ENCODE measurements around the gene PURA.

PURA gene

GRCh38 chr5:140094889-140095288, 19.0 kb upstream of the PURA start:
- Histone ChIP-seq H3K36me3 (ENCODE audit: control insufficient read depth in 1 of 2, insufficient read depth in 2 of 2, low read length in 2 of 2) (no peaks in the 10 kb centered on the region), H2BK5ac (ENCODE audit: low read depth, low read length, poor library complexity) (no peak overlapping the region), H2AK5ac (ENCODE audit: low read length) (no peak overlapping the region), H2BK120ac (ENCODE audit: insufficient read depth, low read length, poor library complexity) (no peak overlapping the region), H3K4me3 (ENCODE audit: low read depth, low read length) (no peak overlapping the region), H3K9me3 (ENCODE audit: insufficient read depth, low read depth, low read length) (no peaks in the 10 kb centered on the region), H3K79me2 (ENCODE audit: control insufficient read depth, insufficient read depth, low read length, poor library complexity) (no peaks in the 10 kb centered on the region), H4K91ac (ENCODE audit: low read depth, low read length) (no peak overlapping the region), H3K14ac (ENCODE audit: low read length) (no peak overlapping the region), H3K4ac (ENCODE audit: low read depth, low read length) (no peak overlapping the region), H2BK12ac (ENCODE audit: low read length) (no peak overlapping the region), H3K4me2 (ENCODE audit: low read length) (no peak overlapping the region), H3K18ac (ENCODE audit: low read length) (no peak overlapping the region), H3K4me1 (ENCODE audit: control insufficient read depth in 1 of 2, insufficient read depth in 2 of 2, low read length in 2 of 2) (no peaks in the 10 kb centered on the region), H3K27me3 (ENCODE audit: insufficient read depth, low read length) (peaks cover 2% of the 10 kb centered on the region), H4K12ac (ENCODE audit: low read depth, low read length) (no peak overlapping the region), H4K8ac (ENCODE audit: low read depth, low read length) (no peak overlapping the region), H3K23ac (ENCODE audit: low read length) (no peak overlapping the region), H3K9ac (ENCODE audit: low read length) (no peak overlapping the region), H3K27ac (ENCODE audit: low read depth, low read length) (no peak overlapping the region), H3K79me1 (ENCODE audit: low read length) (no peaks in the 10 kb centered on the region), H2AFZ (ENCODE audit: insufficient read depth, low read length, poor library complexity) (no peak overlapping the region)
- DNase-seq: no peak

- no peak overlapping the region for H3K4me2 ChIP-seq (ENCODE audit: low read length)
- no peak overlapping the region for H3K18ac ChIP-seq (ENCODE audit: low read length)
- H2AFZ ChIP-seq (ENCODE audit: insufficient read depth, low read length, poor library complexity): no peak overlapping the region
- H3K23ac ChIP-seq (ENCODE audit: low read length): no peak overlapping the region
- no peak overlapping the region for H4K12ac ChIP-seq (ENCODE audit: low read depth, low read length)
- peaks cover 6% of the 10 kb centered on the region for H3K27me3 ChIP-seq (ENCODE audit: insufficient read depth, low read length)
- no peak overlapping the region for H3K4ac ChIP-seq (ENCODE audit: low read depth, low read length)
- no peak overlapping the region for H2BK5ac ChIP-seq (ENCODE audit: low read depth, low read length, poor library complexity)
- WGBS (ENCODE audit: extremely low coverage, insufficient coverage, insufficient read length): no CpG with 5 or more reads among the region's 1 CpG
- no peaks in the 10 kb centered on the region for H3K9me3 ChIP-seq (ENCODE audit: insufficient read depth, low read depth, low read length)
- no peak overlapping the region for H2AK5ac ChIP-seq (ENCODE audit: low read length)
- H4K8ac ChIP-seq (ENCODE audit: low read depth, low read length): no peak overlapping the region
- H2BK12ac ChIP-seq (ENCODE audit: low read length): no peak overlapping the region
- H3K27ac ChIP-seq (ENCODE audit: low read depth, low read length): no peak overlapping the region
- H3K4me1 ChIP-seq (ENCODE audit: control insufficient read depth in 1 of 2, insufficient read depth in 2 of 2, low read length in 2 of 2): no peaks in the 10 kb centered on the region
- H4K91ac ChIP-seq (ENCODE audit: low read depth, low read length): no peak overlapping the region
- no peak overlapping the region for H3K4me3 ChIP-seq (ENCODE audit: low read depth, low read length)
- no peak overlapping the region for H2BK120ac ChIP-seq (ENCODE audit: insufficient read depth, low read length, poor library complexity)
- no peak overlapping the region for H3K9ac ChIP-seq (ENCODE audit: low read length)
- no peak overlapping the region for H3K14ac ChIP-seq (ENCODE audit: low read length)
- no peaks in the 10 kb centered on the region for H3K79me1 ChIP-seq (ENCODE audit: low read length)
- no peaks in the 10 kb centered on the region for H3K36me3 ChIP-seq (ENCODE audit: control insufficient read depth in 1 of 2, insufficient read depth in 2 of 2, low read length in 2 of 2)
- DNase-seq: no peak
- H3K79me2 ChIP-seq (ENCODE audit: control insufficient read depth, insufficient read depth, low read length, poor library complexity): no peaks in the 10 kb centered on the region
Measured at GRCh38 chr5:140101179-140101578, 12.7 kb upstream of the PURA start.

DNA sequence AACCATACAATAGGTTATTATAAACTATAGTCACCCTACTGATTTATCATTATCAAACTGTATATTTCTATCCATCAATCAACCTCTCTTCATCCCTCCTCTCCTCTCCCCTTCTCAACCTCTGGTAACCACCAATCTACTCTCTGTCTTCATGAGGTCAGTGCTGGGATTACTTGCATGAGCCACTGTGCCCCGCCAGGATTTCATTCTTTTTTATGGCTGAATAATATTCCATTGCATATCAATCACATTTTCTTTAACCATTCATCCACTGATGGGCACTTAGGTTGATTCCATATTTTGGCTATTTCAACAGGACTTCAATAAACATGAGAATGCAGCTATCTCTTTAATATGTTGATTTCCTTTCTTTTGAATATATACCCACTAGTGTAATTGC, 10.8 kb upstream of the PURA start:
- no peak overlapping the region for H2AFZ ChIP-seq (ENCODE audit: insufficient read depth, low read length, poor library complexity)
- no peak overlapping the region for H4K91ac ChIP-seq (ENCODE audit: low read depth, low read length)
- no peaks in the 10 kb centered on the region for H3K9me3 ChIP-seq (ENCODE audit: insufficient read depth, low read depth, low read length)
- DNase-seq: no peak
- no peak overlapping the region for H4K12ac ChIP-seq (ENCODE audit: low read depth, low read length)
- H3K18ac ChIP-seq (ENCODE audit: low read length): no peak overlapping the region
- WGBS (ENCODE audit: extremely low coverage, insufficient coverage, insufficient read length): no CpG with 5 or more reads among the region's 1 CpG
- H2BK12ac ChIP-seq (ENCODE audit: low read length): no peak overlapping the region
- no peak overlapping the region for H3K14ac ChIP-seq (ENCODE audit: low read length)
- no peak overlapping the region for H2BK120ac ChIP-seq (ENCODE audit: insufficient read depth, low read length, poor library complexity)
- H3K36me3 ChIP-seq (ENCODE audit: control insufficient read depth in 1 of 2, insufficient read depth in 2 of 2, low read length in 2 of 2): no peaks in the 10 kb centered on the region
- H3K79me1 ChIP-seq (ENCODE audit: low read length): peaks cover 7% of the 10 kb centered on the region
- peaks cover 6% of the 10 kb centered on the region for H3K27me3 ChIP-seq (ENCODE audit: insufficient read depth, low read length)
- H3K27ac ChIP-seq (ENCODE audit: low read depth, low read length): no peak overlapping the region
- H3K4me1 ChIP-seq (ENCODE audit: control insufficient read depth in 1 of 2, insufficient read depth in 2 of 2, low read length in 2 of 2): peaks cover 0 to 5% of the 10 kb centered on the region in 2 experiments
- no peak overlapping the region for H3K9ac ChIP-seq (ENCODE audit: low read length)
- no peak overlapping the region for H3K4me2 ChIP-seq (ENCODE audit: low read length)
- no peak overlapping the region for H3K23ac ChIP-seq (ENCODE audit: low read length)
- H2BK5ac ChIP-seq (ENCODE audit: low read depth, low read length, poor library complexity): no peak overlapping the region
- no peak overlapping the region for H3K4me3 ChIP-seq (ENCODE audit: low read depth, low read length)
- no peak overlapping the region for H2AK5ac ChIP-seq (ENCODE audit: low read length)
- no peak overlapping the region for H4K8ac ChIP-seq (ENCODE audit: low read depth, low read length)
- no peak overlapping the region for H3K4ac ChIP-seq (ENCODE audit: low read depth, low read length)
- peaks cover 6% of the 10 kb centered on the region for H3K79me2 ChIP-seq (ENCODE audit: control insufficient read depth, insufficient read depth, low read length, poor library complexity)

DNA sequence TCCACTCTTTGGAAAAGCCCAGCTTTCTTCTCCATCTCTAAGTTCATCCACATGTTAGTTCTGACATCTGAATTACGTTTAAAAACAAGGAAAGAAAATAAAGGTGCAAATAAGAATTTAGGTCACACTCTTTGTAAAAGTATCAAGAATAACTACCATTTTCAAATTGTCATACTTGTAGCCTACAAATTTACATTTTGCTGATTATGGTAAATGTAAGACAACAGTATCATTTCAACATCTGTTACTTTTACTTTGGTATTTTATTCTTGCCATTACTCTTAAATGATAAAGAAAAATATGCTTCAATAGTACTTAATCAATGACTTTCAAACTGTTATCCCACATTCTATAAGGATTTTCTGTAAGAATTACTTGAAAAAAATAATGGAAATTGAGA, 9.8 kb upstream of the PURA start:
- Histone ChIP-seq H3K4ac (ENCODE audit: low read depth, low read length) (no peak overlapping the region), H4K91ac (ENCODE audit: low read depth, low read length) (no peak overlapping the region), H2BK120ac (ENCODE audit: insufficient read depth, low read length, poor library complexity) (no peak overlapping the region), H2AK5ac (ENCODE audit: low read length) (no peak overlapping the region), H3K27ac (ENCODE audit: low read depth, low read length) (no peak overlapping the region), H4K8ac (ENCODE audit: low read depth, low read length) (no peak overlapping the region), H3K79me1 (ENCODE audit: low read length) (peaks cover 7% of the 10 kb centered on the region), H2BK12ac (ENCODE audit: low read length) (no peak overlapping the region), H3K4me3 (ENCODE audit: low read depth, low read length) (no peak overlapping the region), H2BK5ac (ENCODE audit: low read depth, low read length, poor library complexity) (no peak overlapping the region), H3K23ac (ENCODE audit: low read length) (no peak overlapping the region), H3K4me2 (ENCODE audit: low read length) (no peak overlapping the region), H3K9ac (ENCODE audit: low read length) (no peak overlapping the region), H2AFZ (ENCODE audit: insufficient read depth, low read length, poor library complexity) (no peak overlapping the region), H3K79me2 (ENCODE audit: control insufficient read depth, insufficient read depth, low read length, poor library complexity) (peaks cover 6% of the 10 kb centered on the region), H3K9me3 (ENCODE audit: insufficient read depth, low read depth, low read length) (no peaks in the 10 kb centered on the region), H3K36me3 (ENCODE audit: control insufficient read depth in 1 of 2, insufficient read depth in 2 of 2, low read length in 2 of 2) (no peaks in the 10 kb centered on the region), H3K18ac (ENCODE audit: low read length) (no peak overlapping the region), H4K12ac (ENCODE audit: low read depth, low read length) (no peak overlapping the region), H3K14ac (ENCODE audit: low read length) (no peak overlapping the region), H3K4me1 (ENCODE audit: control insufficient read depth in 1 of 2, insufficient read depth in 2 of 2, low read length in 2 of 2) (peaks cover 0 to 11% of the 10 kb centered on the region in 2 experiments), H3K27me3 (ENCODE audit: insufficient read depth, low read length) (peaks cover 14% of the 10 kb centered on the region)
- no peak for DNase-seq
- no CpG with 5 or more reads among the region's 1 CpG for WGBS (ENCODE audit: extremely low coverage, insufficient coverage, insufficient read length)
